HT1080 (cell line): ENCODE results near the gene RNF215. TPM values are rescaled to one million over a fixed set of nuclear protein-coding genes. Genes with fewer than 3 reads are reported as not detected.
"Not testable (repeated sequence)": the region's sequence is repeated elsewhere in the genome, so short reads cannot be mapped to it uniquely, and the experiment has no call there.

Experiments
- DNase-seq: peaks from one replicate; pipeline ENCODE4 v3.0.0-alpha.2; 2015; ENCODE audit warnings: low read depth
- total RNA-seq: library from RNA; depleted of rRNA; stranded (reverse); fragments of >200 nt; shearing (Covaris generic); gene quantifications from 2 replicates; pipeline ENCODE4 v1.2.3, GENCODE V29; 2014

Gene RNF215
- total RNA-seq, 1 experiment from 2014 or later = 14.6 TPM

GRCh38 chr22:30365891-30366290 is 21.3 kb downstream of the RNF215 start:
- DNase-seq = no peak

- DNase-seq = no peak
Observed at GRCh38 chr22:30362651-30363281, 24.4 kb downstream of the RNF215 start.

GRCh38 chr22:30361916-30362650 is 25.1 kb downstream of the RNF215 start:
- no peak for DNase-seq

- DNase-seq = no peak
Observed at GRCh38 chr22:30358541-30358940, 28.7 kb downstream of the RNF215 start.

GRCh38 chr22:30357650-30358215 is 29.5 kb downstream of the RNF215 start:
- no peak for DNase-seq

GRCh38 chr22:30357236-30357570 is 30.0 kb downstream of the RNF215 start:
- DNase-seq = no peak

- peak; percentile 84 for DNase-seq
Observed at GRCh38 chr22:30356449-30357235, 30.6 kb downstream of the RNF215 start, which contains the start of the genes CCDC157 and SF3A1. TSS of gene CCDC157 (plus strand) at chr22:30357007. CDS start at chr22:30366001, 8,994 bp downstream. TSS of gene SF3A1 (minus strand) at chr22:30356894. CDS start at chr22:30356792, 102 bp downstream.

- DNase-seq = no peak
Observed at GRCh38 chr22:30354644-30355043, 32.6 kb downstream of the RNF215 start.

- DNase-seq = no peak
Observed at GRCh38 chr22:30351226-30351625, 36.0 kb downstream of the RNF215 start.

- DNase-seq = no peak
Observed at GRCh38 chr22:30348809-30349208, 38.4 kb downstream of the RNF215 start.

GRCh38 chr22:30348404-30348803 is 38.8 kb downstream of the RNF215 start:
- DNase-seq = no peak

GRCh38 chr22:30347255-30347892 is 39.8 kb downstream of the RNF215 start:
- DNase-seq = no peak

- DNase-seq = no peak
Observed at GRCh38 chr22:30344447-30345200, 42.6 kb downstream of the RNF215 start.

- DNase-seq = no peak
Observed at GRCh38 chr22:30340911-30341685, 46.1 kb downstream of the RNF215 start.

GRCh38 chr22:30338802-30339201 is 48.4 kb downstream of the RNF215 start:
- no peak for DNase-seq

- not testable (repeated sequence) for DNase-seq
Observed at GRCh38 chr22:30338341-30338740, 48.9 kb downstream of the RNF215 start.

GRCh38 chr22:30337461-30337778 is 49.8 kb downstream of the RNF215 start:
- no peak for DNase-seq

- DNase-seq = no peak
Observed at GRCh38 chr22:30336752-30337460, 50.3 kb downstream of the RNF215 start.

- DNase-seq = no peak
Observed at GRCh38 chr22:30335236-30335635, 52.0 kb downstream of the RNF215 start.
